Fibroblast of villous mesenchyme (primary cell): ENCODE results near the gene AGAP2. TPM values are rescaled to one million over a fixed set of nuclear protein-coding genes. Genes with fewer than 3 reads are reported as not detected.

Experiments used
- DNase-seq: peaks from one replicate; pipeline ENCODE4 v3.0.0-alpha.2; 2010; ENCODE audit warnings: low read depth
- H3K4me3 ChIP-seq: 2 replicates; pipeline ENCODE4 v1.5.1; 2011; ENCODE audit warnings: low read depth, mild to moderate bottlenecking, low read length
- CTCF ChIP-seq: IDR thresholded peaks from 2 replicates; pipeline ENCODE4 v1.5.1; 2012; ENCODE audit warnings: low read depth, mild to moderate bottlenecking, low read length; ENCODE audit not compliant: insufficient read depth
- total RNA-seq: library from RNA; depleted of rRNA; stranded (reverse); fragments of >200 nt; gene quantifications from 2 replicates; pipeline ENCODE4 v1.2.3, GENCODE V29; 2012

AGAP2 gene
- total RNA-seq, 1 donor = 0.43 TPM

GRCh38 chr12:57765003-57765697 is 26.6 kb upstream of the AGAP2 start:
- DNase-seq = no peak
- H3K4me3 ChIP-seq = peak overlapping the region; percentile 44
- peak; percentile 23 for TF ChIP-seq CTCF

GRCh38 chr12:57764662-57765002 is 26.1 kb upstream of the AGAP2 start:
- H3K4me3 ChIP-seq = no peak overlapping the region
- no peak for TF ChIP-seq CTCF
- DNase-seq = no peak

- TF ChIP-seq CTCF = no peak
- no peak for DNase-seq
- no peak overlapping the region for H3K4me3 ChIP-seq
Observed at GRCh38 chr12:57763881-57764661, 25.5 kb upstream of the AGAP2 start.

DNA sequence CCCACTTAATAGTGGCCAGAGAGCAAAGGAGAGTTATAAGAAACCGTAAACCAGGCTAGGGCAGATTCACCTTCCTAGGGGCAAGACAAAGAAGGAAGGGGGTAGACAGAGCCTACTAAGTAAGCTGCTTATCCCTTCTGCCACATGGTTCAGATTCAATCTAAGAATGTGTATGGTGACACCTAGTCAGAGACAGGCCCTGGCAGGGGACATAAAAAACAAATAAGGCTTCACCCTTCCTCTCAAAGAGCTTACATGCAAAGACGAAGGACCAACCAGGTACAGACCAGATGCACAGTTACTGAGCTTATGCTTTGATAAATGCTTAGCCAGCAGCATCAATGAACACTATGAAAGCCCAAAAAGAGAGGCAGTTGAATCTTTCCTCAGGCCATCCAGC is 23.9 kb upstream of the AGAP2 start:
- TF ChIP-seq CTCF = no peak
- DNase-seq = no peak
- H3K4me3 ChIP-seq = no peak overlapping the region

- no peak for DNase-seq
Observed at GRCh38 chr12:57761391-57761998, 23.0 kb upstream of the AGAP2 start.

GRCh38 chr12:57760347-57760982 is 21.9 kb upstream of the AGAP2 start:
- TF ChIP-seq CTCF = no peak
- no peak overlapping the region for H3K4me3 ChIP-seq
- DNase-seq = no peak

More at GRCh38 chr12:57761391-57761998, 23.0 kb upstream of the AGAP2 start:
- H3K4me3 ChIP-seq = no peak overlapping the region
- no peak for TF ChIP-seq CTCF
